GM23248 (cell line): ENCODE results near the gene TIMM50. TPM values are rescaled to one million over a fixed set of nuclear protein-coding genes. Genes with fewer than 3 reads are reported as not detected.

Experiments used
- DNase-seq: peaks from one replicate; pipeline ENCODE4 v3.0.0-alpha.2; 2015
- H2AFZ ChIP-seq: fragments of 200-600 bp; sonication (generic); 2 replicates; pipeline ENCODE4 v1.6.1; 2016; ENCODE audit warnings: antibody characterized with exemption
- H3F3A ChIP-seq: fragments of 200-600 bp; sonication (generic); 2 replicates; pipeline ENCODE4 v1.6.1; 2016; ENCODE audit warnings: mild to moderate bottlenecking, antibody characterized with exemption, mixed run types; ENCODE audit not compliant: insufficient read depth
- H3K27ac ChIP-seq: fragments of 200-600 bp; sonication (generic); 2 replicates; pipeline ENCODE4 v1.5.1; 2016; ENCODE audit warnings: mild to moderate bottlenecking
- H3K27me3 ChIP-seq: fragments of 200-600 bp; sonication (generic); replicated peaks from 2 replicates; pipeline ENCODE4 v1.6.1; 2016; ENCODE audit warnings: mild to moderate bottlenecking; ENCODE audit not compliant: insufficient read depth
- H3K36me3 ChIP-seq: fragments of 200-600 bp; sonication (generic); 2 replicates; pipeline ENCODE4 v1.6.1; 2016; ENCODE audit warnings: low read depth, mild to moderate bottlenecking
- H3K4me1 ChIP-seq: fragments of 200-600 bp; sonication (generic); 2 replicates; pipeline ENCODE4 v1.6.1; 2016; ENCODE audit warnings: mild to moderate bottlenecking; ENCODE audit not compliant: insufficient read depth
- H3K4me2 ChIP-seq: fragments of 200-600 bp; sonication (generic); one replicate; pipeline ENCODE4 v1.6.1; 2016; ENCODE audit warnings: mild to moderate bottlenecking; ENCODE audit not compliant: unreplicated experiment
- H3K4me3 ChIP-seq: fragments of 200-600 bp; sonication (generic); 2 replicates; pipeline ENCODE4 v1.5.1; 2016; ENCODE audit warnings: mild to moderate bottlenecking
- H3K79me2 ChIP-seq: fragments of 200-600 bp; sonication (generic); 2 replicates; pipeline ENCODE4 v1.6.1; 2016; ENCODE audit warnings: mild to moderate bottlenecking; ENCODE audit not compliant: insufficient read depth
- H3K9ac ChIP-seq: fragments of 200-600 bp; sonication (generic); 2 replicates; pipeline ENCODE4 v1.6.1; 2016; ENCODE audit warnings: mild to moderate bottlenecking
- H3K9me2 ChIP-seq: fragments of 200-600 bp; sonication (generic); 2 replicates; pipeline ENCODE4 v1.6.1; 2016; ENCODE audit warnings: mixed run types, mild to moderate bottlenecking, moderate library complexity; ENCODE audit not compliant: insufficient read depth
- H3K9me3 ChIP-seq: fragments of 200-600 bp; sonication (generic); one replicate; pipeline ENCODE4 v1.6.1; 2017; ENCODE audit warnings: low read depth
- H4K20me1 ChIP-seq: fragments of 200-600 bp; sonication (generic); 2 replicates; pipeline ENCODE4 v1.6.0; 2016; ENCODE audit not compliant: insufficient read depth
- EZH2 ChIP-seq: fragments of 200-600 bp; sonication (generic); IDR thresholded peaks from 2 replicates; pipeline ENCODE4 v1.6.1; 2018; ENCODE audit warnings: antibody characterized with exemption, mild to moderate bottlenecking; ENCODE audit not compliant: insufficient read depth, poor library complexity, severe bottlenecking
- EZH2phosphoT487 ChIP-seq: fragments of 200-600 bp; sonication (generic); IDR thresholded peaks from 2 replicates; pipeline ENCODE4 v1.6.1; 2018; ENCODE audit warnings: antibody characterized with exemption, moderate library complexity, mild to moderate bottlenecking, low read depth; ENCODE audit not compliant: insufficient read depth
- WGBS, 2 experiments: methylation state at CpG; one replicate each; pipeline ENCODE4 v1.1.6; 2015 to 2017; ENCODE audit warnings: low lambda C conversion rate in 2 of 2, low coverage in 1 of 2; ENCODE audit errors: missing lambda C conversion rate in 2 of 2; 5-methylcytosine and 5-hydroxymethylcytosine counted together
- in situ Hi-C: fragments of 300-500 bp; cut with MboI; formaldehyde crosslinking; loops from 2 replicates; pipeline ENCODE4 v1.15.0; 2020
- polyA plus RNA-seq: library from polyadenylated mRNA; unstranded; fragments of >200 nt; fragmentation: Nextera tagmentation; extraction: Ambion mirVana; gene quantifications from 2 replicates; pipeline ENCODE4 v1.2.1, GENCODE V29; 2016
- total RNA-seq: library from RNA; depleted of rRNA; stranded (reverse); fragments of >200 nt; shearing (Covaris generic); gene quantifications from 2 replicates; pipeline ENCODE4 v1.2.3, GENCODE V29; 2014

TIMM50 gene
- total and polyA plus RNA-seq, 2 experiments from 2014 or later, result 66.7 to 82.0 TPM

DNA sequence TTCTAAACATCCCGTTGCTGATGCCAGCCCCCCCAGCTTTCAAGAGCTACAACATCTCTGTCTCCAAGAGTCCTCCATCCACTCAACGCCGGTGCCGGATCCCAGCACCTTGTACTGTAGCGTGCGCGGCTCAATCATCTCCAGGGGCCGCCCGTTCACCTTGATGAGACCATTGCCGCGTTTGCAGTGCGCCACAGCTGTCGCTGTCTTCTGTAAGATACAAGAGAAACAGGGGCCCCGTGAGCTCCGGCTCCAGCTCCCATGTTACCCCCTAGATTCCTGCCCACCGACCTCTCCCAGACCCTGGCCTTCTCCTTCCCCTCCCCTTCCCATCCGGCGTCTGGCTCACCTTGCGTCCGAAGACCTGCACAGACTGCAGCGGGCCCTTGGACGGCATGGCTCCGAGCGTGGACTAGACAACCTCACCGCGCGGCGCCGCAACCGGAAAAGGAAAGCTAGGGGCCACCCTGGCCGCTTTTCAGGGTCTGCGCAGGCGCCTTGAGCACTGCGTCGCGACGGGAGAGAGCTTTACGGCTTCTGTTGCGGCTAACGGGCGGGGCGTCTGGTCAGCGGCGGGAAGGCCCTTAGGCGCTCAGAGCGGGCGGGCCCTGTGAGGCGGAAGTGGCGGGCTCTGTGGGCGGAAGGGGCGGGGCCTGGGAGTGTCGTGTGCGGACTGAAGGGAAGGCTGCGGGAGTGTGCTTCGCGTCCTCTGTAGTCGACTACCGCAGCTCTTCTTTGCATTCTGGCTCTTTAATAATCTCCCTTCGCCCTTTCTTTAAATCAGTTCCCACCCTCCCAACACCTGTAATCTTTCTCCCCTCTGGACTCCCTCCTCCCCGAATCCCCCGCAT is 44.9 kb upstream of the TIMM50 start, which contains the start of gene RPS16:
Gene RPS16 (minus strand): TSS at position 451 of the 851 bp plus-strand sequence. CDS start 54 bp downstream, at position 397.
- in situ Hi-C loops, result no loop called here

GRCh38 chr19:39436350-39436716 is 44.3 kb upstream of the TIMM50 start:
- in situ Hi-C loops, result no loop called here

More for the DNA sequence above, 44.9 kb upstream of the TIMM50 start, which contains the start of gene RPS16:
- no peaks in the 10 kb centered on the region for H4K20me1 ChIP-seq
- peaks cover 26% of the 10 kb centered on the region for H3K36me3 ChIP-seq
- no peaks in the 10 kb centered on the region for H3K9me2 ChIP-seq
- H2AFZ ChIP-seq, result peak within 1 kb of the TSS; percentile 77
- no peak for TF ChIP-seq EZH2
- no peak for TF ChIP-seq EZH2phosphoT487
- H3K79me2 ChIP-seq, result peaks cover 30% of the 10 kb centered on the region
- H3F3A ChIP-seq, result peaks cover 49% of the 10 kb centered on the region
- WGBS, 2 experiments, result 1% methylated on average over 49 to 61 of the region's 61 CpGs
- no peaks in the 10 kb centered on the region for H3K9me3 ChIP-seq
- H3K4me2 ChIP-seq, result peak within 1 kb of the TSS; percentile 90
- peaks cover 15% of the 10 kb centered on the region for H3K4me1 ChIP-seq
- peak within 1 kb of the TSS; percentile 94 for H3K4me3 ChIP-seq
- DNase-seq, result peak; percentile 100
- H3K9ac ChIP-seq, result peak within 1 kb of the TSS; percentile 91
- H3K27me3 ChIP-seq, result no peaks in the 10 kb centered on the region
- peak within 1 kb of the TSS; percentile 76 for H3K27ac ChIP-seq

GRCh38 chr19:39438270-39438934 is 42.2 kb upstream of the TIMM50 start:
- no peak for TF ChIP-seq EZH2phosphoT487
- no peak for TF ChIP-seq EZH2
- DNase-seq, result peak; percentile 56
- H3K9me3 ChIP-seq, result no peaks in the 10 kb centered on the region
- H3K79me2 ChIP-seq, result peaks cover 24% of the 10 kb centered on the region
- H3K4me1 ChIP-seq, result peaks cover 15% of the 10 kb centered on the region
- peaks cover 42% of the 10 kb centered on the region for H3F3A ChIP-seq
- no peak overlapping the region for H3K4me3 ChIP-seq
- no peak overlapping the region for H3K4me2 ChIP-seq
- H3K27ac ChIP-seq, result peak overlapping the region; percentile 22; the same call in 1 of the 2 replicates
- H3K27me3 ChIP-seq, result no peaks in the 10 kb centered on the region
- in situ Hi-C loops, result no loop called here
- H3K9me2 ChIP-seq, result no peaks in the 10 kb centered on the region
- no peak overlapping the region for H2AFZ ChIP-seq
- 65 to 72% methylated on average over 9 of the region's 9 CpGs for WGBS, 2 experiments
- H3K9ac ChIP-seq, result no peak overlapping the region
- H4K20me1 ChIP-seq, result no peaks in the 10 kb centered on the region
- H3K36me3 ChIP-seq, result peaks cover 14% of the 10 kb centered on the region

More at GRCh38 chr19:39436350-39436716, 44.3 kb upstream of the TIMM50 start:
- peak overlapping the region; percentile 91 for H3K9ac ChIP-seq
- no peaks in the 10 kb centered on the region for H3K27me3 ChIP-seq
- no peaks in the 10 kb centered on the region for H3K9me2 ChIP-seq
- H2AFZ ChIP-seq, result peak overlapping the region; percentile 77
- peak overlapping the region; percentile 77 for H3K4me3 ChIP-seq
- peaks cover 26% of the 10 kb centered on the region for H3K36me3 ChIP-seq
- DNase-seq, result peak; percentile 38
- H3F3A ChIP-seq, result peaks cover 49% of the 10 kb centered on the region
- no peaks in the 10 kb centered on the region for H3K9me3 ChIP-seq
- TF ChIP-seq EZH2phosphoT487 (no peak), EZH2 (no peak)
- H3K4me1 ChIP-seq, result peaks cover 15% of the 10 kb centered on the region
- 0 to 20% methylated on average over 2 of the region's 2 CpGs for WGBS, 2 experiments
- H3K79me2 ChIP-seq, result peaks cover 30% of the 10 kb centered on the region
- H3K27ac ChIP-seq, result peak overlapping the region; percentile 76
- H3K4me2 ChIP-seq, result peak overlapping the region; percentile 85
- no peaks in the 10 kb centered on the region for H4K20me1 ChIP-seq

GRCh38 chr19:39444598-39445195 is 35.9 kb upstream of the TIMM50 start:
- Histone ChIP-seq H3K36me3 (no peaks in the 10 kb centered on the region), H3K27me3 (no peaks in the 10 kb centered on the region), H3K4me1 (peaks cover 25% of the 10 kb centered on the region), H3K9me2 (no peaks in the 10 kb centered on the region), H3K27ac (peak overlapping the region; percentile 87), H2AFZ (peak overlapping the region; percentile 64), H3K4me2 (peak overlapping the region; percentile 91), H3K9me3 (no peaks in the 10 kb centered on the region), H3K4me3 (peak overlapping the region; percentile 84), H4K20me1 (no peaks in the 10 kb centered on the region), H3F3A (peaks cover 34% of the 10 kb centered on the region), H3K9ac (peak overlapping the region; percentile 96), H3K79me2 (peaks cover 55% of the 10 kb centered on the region)
- peak; percentile 58 for DNase-seq
- in situ Hi-C loops, result no loop called here
- 1% methylated on average over 16 to 17 of the region's 17 CpGs for WGBS, 2 experiments
- no peak for TF ChIP-seq EZH2
- TF ChIP-seq EZH2phosphoT487, result no peak
